Loucy (cell line): Measurements from ENCODE around the gene SYNGAP1.

Source experiments
- H2AFZ ChIP-seq: fragments of 200-600 bp; sonication (generic); 2 replicates; pipeline ENCODE4 v1.6.0; 2016; ENCODE audit warnings: antibody characterized with exemption, mild to moderate bottlenecking, low read length, moderate library complexity
- H3F3A ChIP-seq: fragments of 200-600 bp; 2 replicates; pipeline ENCODE4 v1.6.0; 2016; ENCODE audit warnings: antibody characterized with exemption, low read depth, mild to moderate bottlenecking
- H3K27me3 ChIP-seq: fragments of 200-600 bp; sonication (generic); 2 replicates; pipeline ENCODE4 v1.6.1; 2014; ENCODE audit warnings: low read length, mild to moderate bottlenecking; ENCODE audit not compliant: insufficient read depth, poor library complexity, severe bottlenecking
- H3K36me3 ChIP-seq: fragments of 200-600 bp; sonication (generic); 2 replicates; pipeline ENCODE4 v1.6.1; 2016; ENCODE audit warnings: low read length; ENCODE audit not compliant: insufficient read depth
- H3K4me1 ChIP-seq: fragments of 200-600 bp; sonication (generic); 2 replicates; pipeline ENCODE4 v1.5.1; 2014; ENCODE audit warnings: low read length, mild to moderate bottlenecking; ENCODE audit not compliant: insufficient read depth, poor library complexity, severe bottlenecking
- H3K4me2 ChIP-seq: fragments of 200-600 bp; sonication (generic); 2 replicates; pipeline ENCODE4 v1.6.0; 2014; ENCODE audit warnings: antibody characterized with exemption, low read length, low read depth, mild to moderate bottlenecking; ENCODE audit not compliant: poor library complexity, severe bottlenecking
- H3K4me3 ChIP-seq: fragments of 200-600 bp; sonication (generic); 2 replicates; pipeline ENCODE4 v1.5.1; 2014; ENCODE audit warnings: low read length, mild to moderate bottlenecking, mixed read lengths; ENCODE audit not compliant: poor library complexity, severe bottlenecking
- H3K79me2 ChIP-seq: fragments of 200-600 bp; sonication (generic); 2 replicates; pipeline ENCODE4 v1.6.1; 2014; ENCODE audit warnings: low read length; ENCODE audit not compliant: insufficient read depth
- H3K9ac ChIP-seq: fragments of 200-600 bp; sonication (generic); 2 replicates; pipeline ENCODE4 v1.6.0; 2014; ENCODE audit warnings: mild to moderate bottlenecking, low read depth, low read length, moderate library complexity; ENCODE audit not compliant: poor library complexity, severe bottlenecking
- H3K9me2 ChIP-seq: fragments of 200-600 bp; sonication (generic); replicated peaks from 2 replicates; pipeline ENCODE4 v1.6.1; 2016; ENCODE audit warnings: low read depth, low read length, mixed read lengths
- H3K9me3 ChIP-seq: fragments of 200-600 bp; sonication (generic); 2 replicates; pipeline ENCODE4 v1.6.1; 2014; ENCODE audit warnings: mild to moderate bottlenecking, antibody characterized with exemption, low read length, low read depth; ENCODE audit not compliant: insufficient read depth
- H4K20me1 ChIP-seq: fragments of 200-600 bp; sonication (generic); 2 replicates; pipeline ENCODE4 v1.6.0; 2014; ENCODE audit warnings: antibody characterized with exemption, low read length, mild to moderate bottlenecking; ENCODE audit not compliant: insufficient read depth, poor library complexity, severe bottlenecking
- EZH2phosphoT487 ChIP-seq: fragments of 200-600 bp; IDR thresholded peaks from 2 replicates; pipeline ENCODE4 v1.6.1; 2018; ENCODE audit warnings: antibody characterized with exemption, mild to moderate bottlenecking, moderate library complexity, borderline replicate concordance
- TF ChIP-seq, protein P1 (sequence below): fragments of 200-600 bp; sonication (generic); conservative IDR thresholded peaks from 2 replicates; pipeline ENCODE4 v1.5.1; 2014; ENCODE audit warnings: mild to moderate bottlenecking, antibody characterized with exemption, low read length

The SYNGAP1 gene

GRCh38 chr6:33415831-33416230 lies 4.0 kb upstream of the SYNGAP1 start:
- Histone ChIP-seq H3K4me3 (peak overlapping the region; percentile 90), H3K36me3 (no peaks in the 10 kb centered on the region; the same call in 1 of the 2 replicates), H3K27me3 (no peaks in the 10 kb centered on the region), H3K9me3 (no peaks in the 10 kb centered on the region), H2AFZ (no peak overlapping the region), H3K79me2 (peaks cover 71% of the 10 kb centered on the region), H3K9me2 (no peaks in the 10 kb centered on the region), H3K4me1 (peaks cover 55% of the 10 kb centered on the region), H3K9ac (peak overlapping the region; percentile 91), H3K4me2 (peak overlapping the region; percentile 87), H4K20me1 (peaks cover 45% of the 10 kb centered on the region), H3F3A (no peaks in the 10 kb centered on the region)
- TF ChIP-seq EZH2phosphoT487, result no peak
- TF ChIP-seq, protein P1, sequence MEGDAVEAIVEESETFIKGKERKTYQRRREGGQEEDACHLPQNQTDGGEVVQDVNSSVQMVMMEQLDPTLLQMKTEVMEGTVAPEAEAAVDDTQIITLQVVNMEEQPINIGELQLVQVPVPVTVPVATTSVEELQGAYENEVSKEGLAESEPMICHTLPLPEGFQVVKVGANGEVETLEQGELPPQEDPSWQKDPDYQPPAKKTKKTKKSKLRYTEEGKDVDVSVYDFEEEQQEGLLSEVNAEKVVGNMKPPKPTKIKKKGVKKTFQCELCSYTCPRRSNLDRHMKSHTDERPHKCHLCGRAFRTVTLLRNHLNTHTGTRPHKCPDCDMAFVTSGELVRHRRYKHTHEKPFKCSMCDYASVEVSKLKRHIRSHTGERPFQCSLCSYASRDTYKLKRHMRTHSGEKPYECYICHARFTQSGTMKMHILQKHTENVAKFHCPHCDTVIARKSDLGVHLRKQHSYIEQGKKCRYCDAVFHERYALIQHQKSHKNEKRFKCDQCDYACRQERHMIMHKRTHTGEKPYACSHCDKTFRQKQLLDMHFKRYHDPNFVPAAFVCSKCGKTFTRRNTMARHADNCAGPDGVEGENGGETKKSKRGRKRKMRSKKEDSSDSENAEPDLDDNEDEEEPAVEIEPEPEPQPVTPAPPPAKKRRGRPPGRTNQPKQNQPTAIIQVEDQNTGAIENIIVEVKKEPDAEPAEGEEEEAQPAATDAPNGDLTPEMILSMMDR, result no peak

DNA sequence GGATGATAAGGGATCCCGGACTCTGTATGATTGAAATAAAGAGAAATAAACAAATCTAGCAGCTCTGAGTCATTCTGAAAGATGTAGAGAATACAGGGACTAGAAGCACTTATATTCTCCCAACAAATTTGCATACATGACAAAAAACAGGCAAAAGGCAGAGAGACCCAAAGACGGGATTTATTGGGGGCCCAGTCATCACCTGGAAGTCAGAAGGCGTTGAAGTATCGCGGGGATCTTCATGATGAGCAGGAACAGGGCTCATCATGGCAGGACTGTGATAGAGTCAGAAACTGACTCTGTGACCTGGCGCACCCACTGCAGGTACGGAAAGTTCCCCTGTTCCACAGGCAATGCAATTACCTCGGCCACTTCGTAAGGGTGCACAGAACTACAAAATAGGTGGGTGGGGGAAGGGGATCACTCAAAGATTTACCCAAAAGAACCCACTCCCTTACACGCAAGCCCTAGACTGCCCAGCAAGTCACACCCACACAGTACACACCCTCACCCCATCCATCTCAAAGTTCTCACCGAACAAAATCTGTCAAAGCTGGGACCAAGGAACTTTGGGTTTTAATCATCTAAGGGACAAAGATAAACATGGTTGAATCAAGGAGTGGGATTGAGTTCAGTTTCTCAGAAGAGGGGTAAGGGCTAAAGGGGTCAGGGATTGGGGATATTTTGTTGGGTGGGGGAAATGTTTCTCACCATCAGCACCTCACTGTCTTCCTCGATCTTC lies 3.3 kb upstream of the SYNGAP1 start:
- Histone ChIP-seq H3K9ac (peak overlapping the region; percentile 91), H2AFZ (no peak overlapping the region), H3F3A (no peaks in the 10 kb centered on the region), H3K9me2 (no peaks in the 10 kb centered on the region), H3K4me3 (peak overlapping the region; percentile 90), H3K4me1 (peaks cover 55% of the 10 kb centered on the region), H3K79me2 (peaks cover 66% of the 10 kb centered on the region), H3K27me3 (no peaks in the 10 kb centered on the region), H3K4me2 (peak overlapping the region; percentile 87), H3K9me3 (no peaks in the 10 kb centered on the region), H3K36me3 (no peaks in the 10 kb centered on the region; the same call in 1 of the 2 replicates), H4K20me1 (peaks cover 41% of the 10 kb centered on the region)
- no peak for TF ChIP-seq EZH2phosphoT487
- TF ChIP-seq, protein P1, result no peak

DNA sequence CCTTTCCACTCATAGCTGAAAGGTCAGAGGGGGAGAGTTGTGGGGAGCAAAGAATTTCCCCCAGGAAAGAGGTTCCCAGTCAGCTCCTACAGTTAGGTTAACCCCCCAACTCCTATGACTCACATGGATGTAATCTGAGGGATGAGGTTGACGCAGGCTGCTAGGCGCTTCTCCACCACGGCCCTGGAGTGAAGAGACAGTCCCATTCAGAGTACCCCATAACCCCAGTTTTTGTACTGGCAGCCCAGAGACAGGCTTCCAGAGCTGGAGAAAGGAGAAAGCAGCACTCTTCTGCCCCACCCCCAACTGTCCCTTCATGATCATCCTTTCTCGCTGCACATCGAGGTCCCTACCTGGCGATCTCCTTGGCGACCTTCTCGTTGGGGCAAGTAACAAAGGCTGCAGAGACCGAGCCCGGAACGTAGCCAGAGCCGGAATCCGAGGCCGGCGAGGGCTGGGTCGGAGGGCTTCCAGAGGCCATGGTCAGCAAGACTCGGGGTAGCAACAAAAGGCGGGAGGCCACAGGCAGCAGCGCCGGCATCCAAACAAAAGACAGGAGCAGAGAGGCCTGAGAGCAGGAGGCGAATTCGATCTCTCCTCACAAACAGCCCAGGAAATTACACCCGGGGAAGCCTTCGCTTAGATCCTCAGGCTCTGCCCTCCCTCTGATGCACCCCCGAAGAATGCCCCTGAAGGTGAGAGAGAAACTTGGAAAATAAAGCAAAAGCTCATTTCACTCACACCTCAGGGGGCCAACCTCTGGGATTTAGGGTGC lies 2.5 kb upstream of the SYNGAP1 start:
- Histone ChIP-seq H3K27me3 (no peaks in the 10 kb centered on the region), H2AFZ (peak overlapping the region; percentile 81), H3K4me3 (peak overlapping the region; percentile 90)

More for the DNA sequence above, 2.5 kb upstream of the SYNGAP1 start:
- no peaks in the 10 kb centered on the region for H3K9me2 ChIP-seq
- H3K36me3 ChIP-seq, result no peaks in the 10 kb centered on the region; the same call in 1 of the 2 replicates
- TF ChIP-seq, protein P1, result no peak
- no peak for TF ChIP-seq EZH2phosphoT487
- H3K9me3 ChIP-seq, result no peaks in the 10 kb centered on the region
- H4K20me1 ChIP-seq, result peaks cover 38% of the 10 kb centered on the region
- peaks cover 59% of the 10 kb centered on the region for H3K79me2 ChIP-seq
- H3F3A ChIP-seq, result no peaks in the 10 kb centered on the region
- H3K4me1 ChIP-seq, result peaks cover 54% of the 10 kb centered on the region
- H3K9ac ChIP-seq, result peak overlapping the region; percentile 91
- peak overlapping the region; percentile 87 for H3K4me2 ChIP-seq
